BJ (cell line): ENCODE data around the gene SEC14L5. TPM values are rescaled to one million over a fixed set of nuclear protein-coding genes. Genes with fewer than 3 reads are reported as not detected.

Experiments used
- CTCF ChIA-PET: fragments of 350-600 bp; formaldehyde crosslinking; extraction: SDS; loops from one replicate; lab custom pipeline; 2021; ENCODE audit warnings: antibody characterized with exemption, inconsistent platforms; lab: Yijun Ruan, JAX
- POLR2A ChIA-PET: fragments of 300-600 bp; sonication (Branson Sonifier 250); formaldehyde crosslinking; extraction: SDS; loops from one replicate; lab custom pipeline; 2021; ENCODE audit warnings: antibody characterized with exemption; lab: Charles Lee
- DNase-seq: peaks from one replicate; pipeline ENCODE4 v3.0.0-alpha.2; 2011; ENCODE audit warnings: low read depth
- H3K27me3 ChIP-seq: 2 replicates; pipeline ENCODE4 v1.6.0; 2011; ENCODE audit warnings: low read length; ENCODE audit not compliant: control insufficient read depth, insufficient read depth
- H3K36me3 ChIP-seq: 2 replicates; pipeline ENCODE4 v1.5.1; 2011; ENCODE audit warnings: low read length; ENCODE audit not compliant: control insufficient read depth, insufficient read depth
- H3K4me3 ChIP-seq: 2 replicates; pipeline ENCODE4 v1.5.1; 2011; ENCODE audit warnings: low read depth, mild to moderate bottlenecking, control low read depth, low read length
- polyA plus RNA-seq: library from polyadenylated mRNA; depleted of rRNA; stranded (reverse); fragments of >200 nt; gene quantifications from 2 replicates; pipeline ENCODE4 v1.2.3, GENCODE V29; 2011
- TF ChIP-seq, protein P1 (sequence below): IDR thresholded peaks from 2 replicates; pipeline ENCODE4 v1.5.1; 2011; ENCODE audit warnings: low read depth, mild to moderate bottlenecking, control low read depth, inconsistent platforms, low read length, moderate library complexity; ENCODE audit not compliant: insufficient read depth

The SEC14L5 gene
- polyA plus RNA-seq, 1 experiment: not detected

DNA sequence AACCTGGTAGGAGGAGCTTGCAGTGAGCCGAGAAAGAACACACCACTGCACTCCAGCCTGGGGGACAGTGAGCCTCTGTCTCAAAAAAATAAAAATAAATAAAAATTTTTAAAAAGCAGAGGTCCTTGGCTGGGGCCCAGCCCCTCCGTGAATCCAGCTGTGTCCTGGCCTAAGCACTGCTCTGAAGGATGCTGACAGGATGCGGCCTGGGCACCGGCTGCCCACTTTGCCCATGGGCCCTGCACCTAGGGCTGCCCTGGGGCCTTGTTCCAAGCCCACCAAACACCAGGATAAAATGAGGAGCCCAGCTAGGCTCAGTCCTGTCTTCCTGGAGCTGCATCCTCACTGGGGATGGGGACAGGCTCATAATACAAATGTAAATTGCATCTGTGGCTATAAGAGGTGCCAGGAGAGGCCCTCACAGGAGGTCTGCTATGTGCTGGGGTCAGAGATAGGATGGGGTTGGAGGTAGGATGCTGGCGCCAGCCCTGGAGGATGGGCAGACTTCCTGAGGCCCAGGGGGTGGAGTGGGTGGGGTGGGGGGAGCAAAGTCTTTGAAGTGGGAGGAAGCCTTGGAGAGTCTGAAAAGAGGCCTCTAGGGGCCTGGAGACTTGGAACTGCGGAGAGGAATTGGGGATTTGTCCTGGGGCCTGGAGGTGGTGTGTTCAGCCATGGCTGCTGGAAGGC lies 101.4 kb downstream of the SEC14L5 start:
- POLR2A ChIA-PET: no interaction called here
- TF ChIP-seq, protein P1, sequence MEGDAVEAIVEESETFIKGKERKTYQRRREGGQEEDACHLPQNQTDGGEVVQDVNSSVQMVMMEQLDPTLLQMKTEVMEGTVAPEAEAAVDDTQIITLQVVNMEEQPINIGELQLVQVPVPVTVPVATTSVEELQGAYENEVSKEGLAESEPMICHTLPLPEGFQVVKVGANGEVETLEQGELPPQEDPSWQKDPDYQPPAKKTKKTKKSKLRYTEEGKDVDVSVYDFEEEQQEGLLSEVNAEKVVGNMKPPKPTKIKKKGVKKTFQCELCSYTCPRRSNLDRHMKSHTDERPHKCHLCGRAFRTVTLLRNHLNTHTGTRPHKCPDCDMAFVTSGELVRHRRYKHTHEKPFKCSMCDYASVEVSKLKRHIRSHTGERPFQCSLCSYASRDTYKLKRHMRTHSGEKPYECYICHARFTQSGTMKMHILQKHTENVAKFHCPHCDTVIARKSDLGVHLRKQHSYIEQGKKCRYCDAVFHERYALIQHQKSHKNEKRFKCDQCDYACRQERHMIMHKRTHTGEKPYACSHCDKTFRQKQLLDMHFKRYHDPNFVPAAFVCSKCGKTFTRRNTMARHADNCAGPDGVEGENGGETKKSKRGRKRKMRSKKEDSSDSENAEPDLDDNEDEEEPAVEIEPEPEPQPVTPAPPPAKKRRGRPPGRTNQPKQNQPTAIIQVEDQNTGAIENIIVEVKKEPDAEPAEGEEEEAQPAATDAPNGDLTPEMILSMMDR: no peak
- CTCF ChIA-PET: interaction anchor here (1.6 kb wide), 1 partner anchor 15 kb away, joined by 3 read pairs; no protein-coding TSS in a partner anchor
- no peak overlapping the region for H3K4me3 ChIP-seq
- DNase-seq: no peak
- no peaks in the 10 kb centered on the region for H3K36me3 ChIP-seq
- H3K27me3 ChIP-seq: peaks cover 2% of the 10 kb centered on the region; the same call in 1 of the 2 replicates

GRCh38 chr16:5060073-5060641 lies 102.0 kb downstream of the SEC14L5 start:
- TF ChIP-seq, protein P1: no peak
- POLR2A ChIA-PET: interaction anchor here (0.6 kb wide), 1 partner anchor 26 kb away, joined by 12 read pairs; no protein-coding TSS in a partner anchor
- CTCF ChIA-PET: no interaction called here

GRCh38 chr16:5062051-5062450 lies 103.9 kb downstream of the SEC14L5 start:
- TF ChIP-seq, protein P1: no peak
- H3K4me3 ChIP-seq: no peak overlapping the region
- no peak for DNase-seq
- POLR2A ChIA-PET: no interaction called here
- H3K27me3 ChIP-seq: peaks cover 2% of the 10 kb centered on the region
- H3K36me3 ChIP-seq: no peaks in the 10 kb centered on the region
- CTCF ChIA-PET: interaction anchor here (0.8 kb wide), 1 partner anchor 30 kb away, joined by 3 read pairs; no protein-coding TSS in a partner anchor

More at GRCh38 chr16:5060073-5060641, 102.0 kb downstream of the SEC14L5 start:
- Histone ChIP-seq H3K36me3 (no peaks in the 10 kb centered on the region), H3K27me3 (peaks cover 2% of the 10 kb centered on the region; the same call in 1 of the 2 replicates), H3K4me3 (no peak overlapping the region)
- no peak for DNase-seq

- DNase-seq: no peak
- Histone ChIP-seq H3K4me3 (no peak overlapping the region), H3K36me3 (no peaks in the 10 kb centered on the region), H3K27me3 (peaks cover 2% of the 10 kb centered on the region)
- TF ChIP-seq, protein P1: no peak
- CTCF ChIA-PET: interaction anchor here (0.6 to 0.8 kb wide), 2 partner anchors 29 to 439 kb away, joined by 3 read pairs; partner anchors contain the start of gene MGRN1
- POLR2A ChIA-PET: no interaction called here
Observed at GRCh38 chr16:5062790-5063765, 104.9 kb downstream of the SEC14L5 start.

GRCh38 chr16:5064915-5065314 lies 106.8 kb downstream of the SEC14L5 start:
- Histone ChIP-seq H3K4me3 (no peak overlapping the region), H3K27me3 (peaks cover 2% of the 10 kb centered on the region), H3K36me3 (no peaks in the 10 kb centered on the region)
- no peak for DNase-seq
- POLR2A ChIA-PET: interaction anchor here (0.6 kb wide), 1 partner anchor 31 kb away, joined by 3 read pairs; the partner anchor contains the start of gene NAGPA
- TF ChIP-seq, protein P1: no peak
- CTCF ChIA-PET: no interaction called here
